Cardiac ventricle fibroblast (primary cell): ENCODE data around the gene FAM217B. TPM values are rescaled to one million over a fixed set of nuclear protein-coding genes. Genes with fewer than 3 reads are reported as not detected.

Experiments
- total RNA-seq: library from RNA; depleted of rRNA; stranded (reverse); fragments of >200 nt; gene quantifications from 2 replicates; pipeline ENCODE4 v1.2.3, GENCODE V29; 2015

The FAM217B gene
- 4.1 and 8.7 TPM in 2 replicates for total RNA-seq

GRCh38 chr20:59940129-59940955, at the start of gene FAM217B, which contains the start of gene PPP1R3D:
Gene FAM217B (plus strand): TSS chr20:59940389. CDS start chr20:59943944, 3,555 bp downstream.
Gene PPP1R3D (minus strand): TSS chr20:59940305. CDS start chr20:59939931, 374 bp downstream.

GRCh38 chr20:59933296-59933848, 6.8 kb upstream of the FAM217B start, which contains the start of gene SYCP2:
Gene SYCP2 (minus strand): TSS chr20:59933637. CDS start chr20:59922413, 11,224 bp downstream.

GRCh38 chr20:59958123-59958522, 17.9 kb downstream of the FAM217B start, which contains the start of gene CDH26:
Gene CDH26 (plus strand): TSS chr20:59958423. CDS start chr20:59958727, 304 bp downstream.

Other genes starting within 250 kb of the FAM217B start
- gene SYCP2, start 6.8 kb upstream of the FAM217B start, total RNA-seq, result 0.12 and 0.20 TPM in 2 replicates
- gene PPP1R3D, start 84 bp upstream of the FAM217B start, total RNA-seq, result 4.3 and 7.1 TPM in 2 replicates
- 0.24 and 0.31 TPM in 2 replicates for gene CDH26, start 18.0 kb downstream of the FAM217B start, total RNA-seq